A673 (cell line): ENCODE data around the gene PDLIM1. TPM values are rescaled to one million over a fixed set of nuclear protein-coding genes. Genes with fewer than 3 reads are reported as not detected.

Experiments used
- BruUV-seq: library from RNA; stranded (reverse); fragments of 400-500 nt; replicated peaks from 2 replicates; lab custom pipeline; 2021; lab: Mats Ljungman, UMichigan
- CTCF ChIA-PET: fragments of 300-600 bp; sonication (Branson Sonifier 250); formaldehyde crosslinking; loops from one replicate; lab custom pipeline; 2022; ENCODE audit warnings: antibody characterized with exemption; lab: Charles Lee
- POLR2A ChIA-PET: fragments of 300-600 bp; sonication (Branson Sonifier 250); formaldehyde crosslinking; loops from one replicate; lab custom pipeline; 2022; ENCODE audit warnings: antibody characterized with exemption; ENCODE audit not compliant: low non-redundant PET; lab: Charles Lee
- DNase-seq: peaks from one replicate; pipeline ENCODE4 v3.0.0-alpha.2; 2015; ENCODE audit warnings: low spot score
- H3K27ac ChIP-seq: fragments of 200-600 bp; sonication (generic); 2 replicates; pipeline ENCODE4 v1.5.1; 2016; ENCODE audit warnings: mixed run types, low read depth, mild to moderate bottlenecking, mixed read lengths, antibody characterized with exemption, low read length; ENCODE audit not compliant: poor library complexity, severe bottlenecking
- H3K27me3 ChIP-seq: fragments of 200-600 bp; sonication (generic); replicated peaks from 2 replicates; pipeline ENCODE4 v1.6.1; 2017; ENCODE audit warnings: mixed run types, low read depth, mild to moderate bottlenecking, mixed read lengths, antibody characterized with exemption, low read length; ENCODE audit not compliant: insufficient read depth, poor library complexity
- H3K36me3 ChIP-seq: fragments of 200-600 bp; sonication (generic); 2 replicates; pipeline ENCODE4 v1.6.1; 2016; ENCODE audit warnings: mixed run types, mild to moderate bottlenecking, mixed read lengths, antibody characterized with exemption, low read length; ENCODE audit not compliant: insufficient read depth, poor library complexity, severe bottlenecking
- H3K4me1 ChIP-seq: fragments of 200-600 bp; sonication (generic); 2 replicates; pipeline ENCODE4 v1.6.1; 2017; ENCODE audit warnings: mixed run types, mild to moderate bottlenecking, mixed read lengths, antibody characterized with exemption, low read length; ENCODE audit not compliant: insufficient read depth, poor library complexity, severe bottlenecking
- H3K4me3 ChIP-seq: fragments of 200-600 bp; sonication (generic); 2 replicates; pipeline ENCODE4 v1.5.1; 2016; ENCODE audit warnings: low read depth, mixed run types, mild to moderate bottlenecking, mixed read lengths, low read length; ENCODE audit not compliant: poor library complexity, severe bottlenecking
- H3K9me3 ChIP-seq: fragments of 200-600 bp; sonication (generic); 2 replicates; pipeline ENCODE4 v1.6.1; 2016; ENCODE audit warnings: mixed run types, low read depth, mild to moderate bottlenecking, mixed read lengths, antibody characterized with exemption, low read length; ENCODE audit not compliant: poor library complexity, severe bottlenecking
- CTCF ChIP-seq: fragments of 300-800, 200-600 bp; sonication (generic); conservative IDR thresholded peaks from 2 replicates; pipeline ENCODE4 v1.5.1; 2017; ENCODE audit warnings: low read depth, mild to moderate bottlenecking, antibody characterized with exemption, low read length, moderate library complexity, mixed read lengths
- EZH2 ChIP-seq: fragments of 200-600 bp; sonication (generic); IDR thresholded peaks from 2 replicates; pipeline ENCODE4 v1.6.1; 2017; ENCODE audit warnings: borderline replicate concordance, low read depth, mild to moderate bottlenecking, mixed read lengths, antibody characterized with exemption, low read length; ENCODE audit not compliant: poor library complexity, severe bottlenecking
- intact Hi-C: fragments of 100-400 bp; cut with micrococcal nuclease; formaldehyde crosslinking; loops from one replicate; pipeline ENCODE4 v1.10.0; 2022; ENCODE audit not compliant: unreplicated experiment
- total RNA-seq: library from RNA; stranded (reverse); gene quantifications from 2 replicates; pipeline ENCODE4 v1.2.3, GENCODE V29; 2021

PDLIM1 gene
- total RNA-seq, 1 experiment from 2014 or later: 0.32 TPM

- CTCF ChIA-PET: interaction anchor here (1.4 to 1.7 kb wide), 3 partner anchors 14 to 119 kb away, joined by 3 to 9 read pairs (median 5); no protein-coding TSS in a partner anchor
- Histone ChIP-seq H3K9me3 (no peaks in the 10 kb centered on the region), H3K27me3 (peaks cover 18% of the 10 kb centered on the region), H3K27ac (no peak overlapping the region), H3K36me3 (no peaks in the 10 kb centered on the region), H3K4me1 (no peaks in the 10 kb centered on the region), H3K4me3 (no peak overlapping the region)
- BruUV-seq: no TSS peak
- intact Hi-C loops: loop anchor here (1.0 to 10.0 kb wide), 5 partner anchors 60 to 613 kb away; no protein-coding TSS in a partner anchor
- DNase-seq: no peak
- no peak for TF ChIP-seq EZH2
- no peak for TF ChIP-seq CTCF
- POLR2A ChIA-PET: no interaction called here
Measured at GRCh38 chr10:95243318-95243617, 47.5 kb downstream of the PDLIM1 start.

GRCh38 chr10:95242581-95243317 is 48.1 kb downstream of the PDLIM1 start:
- CTCF ChIA-PET: interaction anchor here (0.6 to 1.7 kb wide), 5 partner anchors 14 to 623 kb away, joined by 3 to 9 read pairs (median 5); no protein-coding TSS in a partner anchor
- intact Hi-C loops: loop anchor here (1.0 to 10.0 kb wide), 5 partner anchors 59 to 612 kb away; no protein-coding TSS in a partner anchor
- Histone ChIP-seq H3K27ac (no peak overlapping the region), H3K4me1 (no peaks in the 10 kb centered on the region), H3K36me3 (no peaks in the 10 kb centered on the region), H3K27me3 (peaks cover 18% of the 10 kb centered on the region), H3K9me3 (no peaks in the 10 kb centered on the region), H3K4me3 (no peak overlapping the region)
- peak; percentile 64 for TF ChIP-seq CTCF
- no peak for TF ChIP-seq EZH2
- BruUV-seq: no TSS peak
- POLR2A ChIA-PET: no interaction called here
- peak; percentile 43 for DNase-seq

GRCh38 chr10:95241533-95241932 is 49.3 kb downstream of the PDLIM1 start:
- DNase-seq: no peak
- POLR2A ChIA-PET: no interaction called here
- no peak for TF ChIP-seq CTCF
- TF ChIP-seq EZH2: no peak
- Histone ChIP-seq H3K27me3 (peaks cover 18% of the 10 kb centered on the region), H3K9me3 (no peaks in the 10 kb centered on the region), H3K36me3 (no peaks in the 10 kb centered on the region), H3K4me3 (no peak overlapping the region), H3K27ac (no peak overlapping the region), H3K4me1 (no peaks in the 10 kb centered on the region)
- CTCF ChIA-PET: no interaction called here
- intact Hi-C loops: loop anchor here (10.0 kb wide), 1 partner anchor 353 kb away; no protein-coding TSS in a partner anchor
- no TSS peak for BruUV-seq
